GM12865 (cell line): Measurements from ENCODE around the gene HHIPL2.
"Not testable (repeated sequence)": the region's sequence is repeated elsewhere in the genome, so short reads cannot be mapped to it uniquely, and the experiment has no call there.

Experiments
- DNase-seq: peaks from one replicate; pipeline ENCODE4 v3.0.0; 2010; ENCODE audit warnings: low read depth
- H3K4me3 ChIP-seq: 2 replicates; pipeline ENCODE4 v1.5.1; 2011; ENCODE audit warnings: mild to moderate bottlenecking, low read depth, low read length, control low read depth
- CTCF ChIP-seq: IDR thresholded peaks from 2 replicates; pipeline ENCODE4 v1.5.1; 2011; ENCODE audit warnings: low read length, control low read depth, low read depth, inconsistent platforms; ENCODE audit not compliant: insufficient read depth; ENCODE audit errors: missing control alignments

The HHIPL2 gene

GRCh38 chr1:222529181-222529580 lies 18.7 kb downstream of the HHIPL2 start:
- no peak for TF ChIP-seq CTCF
- no peak for DNase-seq
- no peak overlapping the region for H3K4me3 ChIP-seq

GRCh38 chr1:222525951-222526350 lies 22.0 kb downstream of the HHIPL2 start:
- no peak for DNase-seq
- TF ChIP-seq CTCF: no peak

GRCh38 chr1:222523852-222524251 lies 24.1 kb downstream of the HHIPL2 start:
- DNase-seq: no peak
- H3K4me3 ChIP-seq: no peak overlapping the region
- TF ChIP-seq CTCF: no peak

More at GRCh38 chr1:222525951-222526350, 22.0 kb downstream of the HHIPL2 start:
- no peak overlapping the region for H3K4me3 ChIP-seq

DNA sequence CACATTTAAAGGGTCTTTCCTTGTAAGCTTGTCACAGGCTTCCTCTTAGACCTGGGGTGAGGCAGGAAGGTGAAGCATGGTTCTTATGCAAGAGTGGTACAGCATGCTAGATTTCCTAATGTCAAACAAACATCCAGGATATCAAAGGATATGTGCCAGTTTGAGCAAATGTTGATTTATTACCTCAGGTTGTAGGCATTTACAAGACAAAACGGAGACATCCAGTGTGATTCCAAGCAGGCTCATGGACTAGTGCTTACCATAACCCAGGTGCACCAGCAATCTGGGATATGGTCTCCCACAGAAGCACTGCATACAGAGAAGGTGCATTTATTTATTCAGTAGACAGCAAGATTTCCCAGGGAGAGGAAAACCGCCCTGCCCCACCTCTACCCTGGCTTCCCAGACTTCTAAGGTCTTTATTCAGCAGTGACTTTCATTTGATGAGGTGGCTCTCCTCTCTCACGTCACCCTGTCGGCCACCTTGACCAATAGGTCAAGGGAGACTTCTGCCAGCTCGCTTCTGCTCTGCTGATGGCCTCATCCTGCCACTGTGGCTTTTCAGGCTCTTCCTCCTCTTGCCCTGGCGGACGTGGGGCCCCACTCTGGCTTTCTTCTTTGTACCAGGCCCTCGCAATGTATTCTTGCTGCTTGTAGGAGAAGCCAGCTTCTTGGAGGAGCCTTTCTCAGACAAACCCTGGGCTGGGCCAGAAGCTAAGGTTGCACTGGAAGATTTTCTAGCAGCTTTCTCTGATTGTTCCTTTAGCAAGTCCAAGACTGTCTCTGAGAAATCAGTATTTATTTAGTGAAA lies 25.6 kb downstream of the HHIPL2 start:
- H3K4me3 ChIP-seq: no peak overlapping the region
- no peak for TF ChIP-seq CTCF
- no peak for DNase-seq

GRCh38 chr1:222521299-222522104 lies 26.4 kb downstream of the HHIPL2 start:
- DNase-seq: no peak
- H3K4me3 ChIP-seq: no peak overlapping the region
- no peak for TF ChIP-seq CTCF

DNA sequence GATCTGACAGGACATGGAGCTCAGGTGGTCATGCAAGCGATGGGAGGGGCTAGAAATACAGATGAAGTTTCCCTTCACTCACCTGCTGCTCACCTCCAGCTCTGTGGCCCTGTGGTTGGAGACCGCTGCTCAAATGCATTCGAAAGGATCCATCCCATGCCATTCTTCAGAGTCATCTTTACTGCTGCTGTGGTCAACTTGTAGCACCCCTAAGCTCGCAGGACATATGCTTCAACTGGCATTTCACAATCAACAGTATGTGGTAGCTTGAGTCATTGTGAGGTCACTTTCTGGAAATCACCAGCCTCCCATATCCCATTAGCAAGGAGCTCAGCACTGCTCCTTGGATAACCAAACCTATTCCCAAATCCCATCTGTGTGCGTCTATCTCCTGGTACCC lies 58.4 kb downstream of the HHIPL2 start:
- H3K4me3 ChIP-seq, DNase-seq: not testable (repeated sequence)

DNA sequence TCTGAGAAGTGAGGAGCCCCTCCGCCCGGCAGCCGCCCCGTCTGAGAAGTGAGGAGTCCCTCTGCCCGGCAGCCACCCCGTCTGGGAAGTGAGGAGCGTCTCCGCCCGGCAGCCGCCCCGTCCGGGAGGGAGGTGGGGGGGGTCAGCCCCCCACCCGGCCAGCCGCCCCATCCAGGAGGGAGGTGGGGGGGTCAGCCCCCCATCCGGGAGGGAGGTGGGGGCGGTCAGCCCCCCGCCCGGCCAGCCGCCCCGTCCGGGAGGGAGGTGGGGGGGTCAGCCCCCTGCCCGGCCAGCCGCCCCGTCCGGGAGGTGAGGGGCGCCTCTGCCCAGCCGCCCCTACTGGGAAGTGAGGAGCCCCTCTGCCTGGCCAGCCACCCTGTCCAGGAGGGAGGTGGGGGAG lies 60.1 kb downstream of the HHIPL2 start:
- not testable (repeated sequence) for H3K4me3 ChIP-seq, DNase-seq

GRCh38 chr1:222484005-222484404 lies 63.9 kb downstream of the HHIPL2 start:
- not testable (repeated sequence) for DNase-seq, H3K4me3 ChIP-seq

DNA sequence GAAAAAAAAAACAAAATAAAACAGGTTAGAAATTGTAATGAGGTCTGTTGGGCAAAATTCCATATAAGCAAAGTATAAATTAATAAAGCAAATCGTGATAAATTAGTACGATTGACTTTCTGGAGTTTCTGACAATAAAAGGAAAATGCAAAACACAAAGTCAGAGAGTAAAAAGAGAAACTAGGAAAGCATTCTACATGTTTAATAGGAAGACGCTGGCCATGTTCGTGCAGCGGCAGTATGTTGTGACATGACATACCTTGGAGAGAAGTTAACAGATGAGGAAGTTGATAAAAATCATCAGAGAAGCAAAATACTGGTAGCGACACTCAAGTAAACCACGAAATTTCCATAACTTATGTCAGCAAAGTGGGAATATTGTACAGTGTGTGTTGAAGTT lies 68.3 kb downstream of the HHIPL2 start:
- not testable (repeated sequence) for H3K4me3 ChIP-seq, DNase-seq
